Inflammatory macrophage (primary cell): ENCODE measurements around the gene ISLR2.
"Not testable (repeated sequence)": the region's sequence is repeated elsewhere in the genome, so short reads cannot be mapped to it uniquely, and the experiment has no call there.

Experiments used
- DNase-seq, 2 donors: peaks; one replicate each; pipeline ENCODE4 v3.0.0-alpha.2; 2020 to 2022
- total RNA-seq, 18 experiments: gene quantifications; one replicate each; lab custom pipeline; 2026; ENCODE audit warnings: mixed read lengths in 6 of 18, inconsistent platforms in 2 of 18; lab: John Stamatoyannopoulos, UW

The ISLR2 gene
- 0 to 0.16 (median 0.02) reads per million in 18 experiments for total RNA-seq

GRCh38 chr15:74130155-74130848 lies at the start of gene ISLR2:
Gene ISLR2 (plus strand): TSS chr15:74130586. CDS start chr15:74132755, 2,169 bp downstream.
- DNase-seq: no peak

GRCh38 chr15:74082450-74082849 lies 47.9 kb upstream of the ISLR2 start, which contains the start of gene GOLGA6A:
Gene GOLGA6A (minus strand): TSS chr15:74082550. CDS start chr15:74082509, 41 bp downstream.
- DNase-seq: not testable (repeated sequence)

GRCh38 chr15:74094567-74094966 lies 35.8 kb upstream of the ISLR2 start:
- not testable (repeated sequence) for DNase-seq

- DNase-seq: not testable (repeated sequence)
Measured at GRCh38 chr15:74095610-74096009, 34.8 kb upstream of the ISLR2 start.

- not testable (repeated sequence) for DNase-seq
Measured at GRCh38 chr15:74096753-74097474, 33.5 kb upstream of the ISLR2 start.

- DNase-seq: peak; percentile 83 to 88
Measured at GRCh38 chr15:74099963-74100733, 30.2 kb upstream of the ISLR2 start.

GRCh38 chr15:74108111-74108510 lies 22.3 kb upstream of the ISLR2 start:
- DNase-seq: no peak

GRCh38 chr15:74108611-74109010 lies 21.8 kb upstream of the ISLR2 start:
- DNase-seq: not testable (repeated sequence)

- no peak for DNase-seq
Measured at GRCh38 chr15:74109713-74110112, 20.7 kb upstream of the ISLR2 start.

- DNase-seq: no peak
Measured at GRCh38 chr15:74120426-74120825, 10.0 kb upstream of the ISLR2 start.

- no peak for DNase-seq
Measured at GRCh38 chr15:74121039-74121438, 9.3 kb upstream of the ISLR2 start.

GRCh38 chr15:74121858-74122257 lies 8.5 kb upstream of the ISLR2 start:
- no peak for DNase-seq

- DNase-seq: no peak
Measured at GRCh38 chr15:74122403-74123130, 7.8 kb upstream of the ISLR2 start.

- DNase-seq: no peak
Measured at GRCh38 chr15:74123131-74123429, 7.3 kb upstream of the ISLR2 start.

GRCh38 chr15:74123658-74124057 lies 6.7 kb upstream of the ISLR2 start:
- no peak for DNase-seq

GRCh38 chr15:74124196-74124595 lies 6.2 kb upstream of the ISLR2 start:
- DNase-seq: no peak

- DNase-seq: no peak
Measured at GRCh38 chr15:74124759-74125158, 5.6 kb upstream of the ISLR2 start.

GRCh38 chr15:74127255-74127953 lies 3.0 kb upstream of the ISLR2 start:
- peak; percentile 80 to 82 for DNase-seq

GRCh38 chr15:74127954-74128784 lies 2.2 kb upstream of the ISLR2 start:
- DNase-seq: no peak

GRCh38 chr15:74128785-74129585 lies 1.4 kb upstream of the ISLR2 start:
- DNase-seq: no peak
